ENCODE data around the gene SP2.
"Not testable (repeated sequence)": the region's sequence is repeated elsewhere in the genome, so short reads cannot be mapped to it uniquely, and the experiment has no call there.

Gene SP2

GRCh38 chr17:47925678-47925988 is 29.6 kb downstream of the SP2 start:
- no peak for FAIRE-seq

GRCh38 chr17:47927821-47928400 is 31.9 kb downstream of the SP2 start:
- FAIRE-seq, result no peak

GRCh38 chr17:47928415-47928814 is 32.4 kb downstream of the SP2 start:
- no peak for FAIRE-seq

GRCh38 chr17:47929218-47930000 is 33.4 kb downstream of the SP2 start:
- FAIRE-seq, result no peak

- FAIRE-seq, result no peak
Measured at GRCh38 chr17:47931848-47932247, 35.8 kb downstream of the SP2 start.

GRCh38 chr17:47934856-47935255 is 38.8 kb downstream of the SP2 start:
- no peak for FAIRE-seq

GRCh38 chr17:47935468-47935867 is 39.4 kb downstream of the SP2 start:
- not testable (repeated sequence) for FAIRE-seq

- no peak for FAIRE-seq
Measured at GRCh38 chr17:47935961-47936360, 39.9 kb downstream of the SP2 start.

GRCh38 chr17:47937941-47938340 is 41.9 kb downstream of the SP2 start:
- no peak for FAIRE-seq

GRCh38 chr17:47941246-47942095 is 45.4 kb downstream of the SP2 start, which contains the start of gene PNPO:
PNPO (plus strand) TSS chr17:47941571; CDS start chr17:47941676, 105 bp downstream.
- peak; percentile 96 for FAIRE-seq

GRCh38 chr17:47942096-47942510 is 46.1 kb downstream of the SP2 start:
- no peak for FAIRE-seq

- FAIRE-seq, result no peak
Measured at GRCh38 chr17:47942568-47942967, 46.5 kb downstream of the SP2 start.

- FAIRE-seq, result no peak
Measured at GRCh38 chr17:47945080-47945479, 49.0 kb downstream of the SP2 start.

- FAIRE-seq, result no peak
Measured at GRCh38 chr17:47945529-47946508, 49.8 kb downstream of the SP2 start.

GRCh38 chr17:47946516-47946915 is 50.5 kb downstream of the SP2 start:
- no peak for FAIRE-seq

GRCh38 chr17:47946929-47947397 is 50.9 kb downstream of the SP2 start:
- FAIRE-seq, result peak; percentile 90

- FAIRE-seq, result no peak
Measured at GRCh38 chr17:47948706-47949196, 52.7 kb downstream of the SP2 start.

GRCh38 chr17:47949197-47949759 is 53.2 kb downstream of the SP2 start:
- no peak for FAIRE-seq

- FAIRE-seq, result no peak
Measured at GRCh38 chr17:47949946-47950345, 53.9 kb downstream of the SP2 start.

GRCh38 chr17:47950448-47950847 is 54.4 kb downstream of the SP2 start:
- no peak for FAIRE-seq

- no peak for FAIRE-seq
Measured at GRCh38 chr17:47952171-47953021, 56.4 kb downstream of the SP2 start.
